ENCODE measurements around the gene MAN1C1. TPM values are rescaled to one million over a fixed set of nuclear protein-coding genes. Genes with fewer than 3 reads are reported as not detected.
A peak's percentile ranks its signal among the peaks of the same experiment; 100 is the strongest.

MAN1C1 gene
- 20.4 TPM for total RNA-seq
- long read RNA-seq, full-length matches to known transcripts = 38 of 53 reads
- long read RNA-seq, partial matches to known transcripts = 7 of 53 reads
- long read RNA-seq, other reads (novel, unspliced or antisense) = 8 of 53 reads

GRCh38 chr1:25616095-25616986, at the start of gene MAN1C1:
Gene MAN1C1, plus strand, starts transcription at chr1:25616791. Its CDS starts 1,007 bp downstream, at chr1:25617798.
- H3K9me3 ChIP-seq = no peaks in the 10 kb centered on the region
- no peaks in the 10 kb centered on the region for H3K36me3 ChIP-seq
- ATAC-seq = peak; percentile 96 to 97
- peak within 1 kb of the TSS; percentile 70 for H3K4me3 ChIP-seq
- peak; percentile 56 for TF ChIP-seq CTCF (IDR thresholded peaks at IDR 0.05)
- peak within 1 kb of the TSS; percentile 66 for H3K27ac ChIP-seq
- DNase-seq = peak; percentile 91
- peaks cover 43% of the 10 kb centered on the region for H3K4me1 ChIP-seq
- intact Hi-C loops (cut with DNase I) = loop anchor here (10.0 kb wide), 1 partner anchor 178 kb away; no protein-coding TSS in a partner anchor
- no peaks in the 10 kb centered on the region for H3K27me3 ChIP-seq (ENCODE audit: low read depth)

GRCh38 chr1:25567710-25568089, 48.9 kb upstream of the MAN1C1 start:
- peak overlapping the region; percentile 68 for H3K27ac ChIP-seq
- intact Hi-C loops (cut with DNase I) = no loop called here

GRCh38 chr1:25568090-25568833, 48.3 kb upstream of the MAN1C1 start:
- no peaks in the 10 kb centered on the region for H3K9me3 ChIP-seq
- H3K36me3 ChIP-seq = peaks cover 27% of the 10 kb centered on the region
- no peak overlapping the region for H3K4me3 ChIP-seq
- peaks cover 43% of the 10 kb centered on the region for H3K4me1 ChIP-seq
- intact Hi-C loops (cut with DNase I) = no loop called here
- no peak for DNase-seq
- no peaks in the 10 kb centered on the region for H3K27me3 ChIP-seq (ENCODE audit: low read depth)
- no peak for TF ChIP-seq CTCF (IDR thresholded peaks at IDR 0.05)
- peak; percentile 25 to 29 for ATAC-seq
- H3K27ac ChIP-seq = peak overlapping the region; percentile 68

More at GRCh38 chr1:25567710-25568089, 48.9 kb upstream of the MAN1C1 start:
- H3K4me1 ChIP-seq = peaks cover 38% of the 10 kb centered on the region
- H3K4me3 ChIP-seq = no peak overlapping the region
- DNase-seq (no peak), ATAC-seq (no peak)
- H3K36me3 ChIP-seq = peaks cover 30% of the 10 kb centered on the region
- H3K9me3 ChIP-seq = no peaks in the 10 kb centered on the region
- no peak for TF ChIP-seq CTCF (IDR thresholded peaks at IDR 0.05)
- no peaks in the 10 kb centered on the region for H3K27me3 ChIP-seq (ENCODE audit: low read depth)

GRCh38 chr1:25568834-25569596, 47.6 kb upstream of the MAN1C1 start:
- Histone ChIP-seq H3K4me1 (peaks cover 48% of the 10 kb centered on the region), H3K36me3 (peaks cover 20% of the 10 kb centered on the region), H3K9me3 (no peaks in the 10 kb centered on the region), H3K27ac (peak overlapping the region; percentile 68), H3K4me3 (no peak overlapping the region), H3K27me3 (ENCODE audit: low read depth) (no peaks in the 10 kb centered on the region)
- TF ChIP-seq CTCF (IDR thresholded peaks at IDR 0.05) = no peak
- intact Hi-C loops (cut with DNase I) = no loop called here
- no peak for ATAC-seq
- DNase-seq = no peak
